IMR-90 (cell line): ENCODE measurements around the gene ZNF750. TPM values are rescaled to one million over a fixed set of nuclear protein-coding genes. Genes with fewer than 3 reads are reported as not detected.

Experiments
- ATAC-seq: fragments of 200-7000 bp; cut with Tn5 transposase; 2 replicates; pipeline ENCODE4 v1.9.1; 2020; ENCODE audit warnings: low read depth, mild to moderate bottlenecking, moderate library complexity
- BruUV-seq: library from RNA; stranded (reverse); fragments of 400-500 nt; replicated peaks from 2 replicates; lab custom pipeline; 2021; lab: Mats Ljungman, UMichigan
- CTCF ChIA-PET: fragments of 300-600 bp; formaldehyde crosslinking; extraction: SDS; loops from one replicate; lab custom pipeline; 2021; ENCODE audit warnings: antibody characterized with exemption; lab: Yijun Ruan, JAX
- POLR2A ChIA-PET: fragments of 300-600 bp; sonication (Branson Sonifier 250); formaldehyde crosslinking; loops from one replicate; lab custom pipeline; 2022; ENCODE audit warnings: antibody characterized with exemption; ENCODE audit not compliant: unreplicated experiment; lab: Charles Lee
- DNase-seq: peaks from one replicate; pipeline ENCODE4 v3.0.0; 2013
- H2AFZ ChIP-seq: replicated peaks from 2 replicates; pipeline ENCODE3; 2013; ENCODE audit warnings: low read length, mild to moderate bottlenecking; ENCODE audit not compliant: poor library complexity
- H2AK5ac ChIP-seq: 2 replicates; pipeline ENCODE4 v1.6.1; 2013; ENCODE audit warnings: low read depth, low read length, inconsistent platforms
- H2AK9ac ChIP-seq: replicated peaks from 2 replicates; pipeline ENCODE3; 2013; ENCODE audit warnings: mild to moderate bottlenecking, low read depth, low read length, moderate library complexity; ENCODE audit not compliant: poor library complexity
- H2BK120ac ChIP-seq: 2 replicates; pipeline ENCODE4 v1.6.1; 2013; ENCODE audit warnings: low read depth, low read length, inconsistent platforms
- H2BK15ac ChIP-seq: 3 replicates; pipeline ENCODE4 v1.6.1; 2013; ENCODE audit warnings: low read depth, low read length, inconsistent platforms
- H2BK20ac ChIP-seq: 2 replicates; pipeline ENCODE4 v1.6.1; 2013; ENCODE audit warnings: low read depth, mild to moderate bottlenecking, inconsistent platforms, low read length, moderate library complexity
- H2BK5ac ChIP-seq: 2 replicates; pipeline ENCODE4 v1.6.1; 2013; ENCODE audit warnings: mild to moderate bottlenecking, low read depth, low read length, inconsistent platforms; ENCODE audit not compliant: poor library complexity, severe bottlenecking
- H3K14ac ChIP-seq: replicated peaks from 2 replicates; pipeline ENCODE4 v1.6.1; 2013; ENCODE audit warnings: low read depth, low read length, inconsistent platforms
- H3K18ac ChIP-seq: 2 replicates; pipeline ENCODE4 v1.6.1; 2013; ENCODE audit warnings: low read depth, low read length, control low read depth
- H3K23ac ChIP-seq: 2 replicates; pipeline ENCODE4 v1.6.1; 2013; ENCODE audit warnings: low read depth, low read length, inconsistent platforms
- H3K27ac ChIP-seq: 2 replicates; pipeline ENCODE4 v1.5.1; 2013; ENCODE audit warnings: mild to moderate bottlenecking, control low read depth, low read length; ENCODE audit not compliant: insufficient read depth
- H3K27me3 ChIP-seq: 2 replicates; pipeline ENCODE4 v1.6.1; 2013; ENCODE audit warnings: low read length; ENCODE audit not compliant: control insufficient read depth, insufficient read depth
- H3K36me3 ChIP-seq: 2 replicates; pipeline ENCODE4 v1.6.1; 2013; ENCODE audit warnings: low read length, mixed read lengths; ENCODE audit not compliant: control insufficient read depth, insufficient read depth
- H3K4ac ChIP-seq: 2 replicates; pipeline ENCODE4 v1.6.1; 2013; ENCODE audit warnings: low read depth, low read length, inconsistent platforms
- H3K4me1 ChIP-seq: 2 replicates; pipeline ENCODE4 v1.6.1; 2013; ENCODE audit warnings: low read length, mixed read lengths; ENCODE audit not compliant: control insufficient read depth, insufficient read depth
- H3K4me2 ChIP-seq: 2 replicates; pipeline ENCODE4 v1.6.1; 2013; ENCODE audit warnings: low read depth, mild to moderate bottlenecking, control low read depth, low read length, moderate library complexity
- H3K4me3 ChIP-seq: 2 replicates; pipeline ENCODE4 v1.5.1; 2013; ENCODE audit warnings: low read depth, mild to moderate bottlenecking, control low read depth, low read length, moderate library complexity; ENCODE audit not compliant: insufficient read depth
- H3K56ac ChIP-seq: 2 replicates; pipeline ENCODE4 v1.6.1; 2013; ENCODE audit warnings: low read length, inconsistent platforms; ENCODE audit not compliant: insufficient read depth; ENCODE audit errors: extremely low read depth
- H3K79me1 ChIP-seq, 2 experiments: 2 replicates each; pipeline ENCODE4 v1.6.1; 2013; ENCODE audit warnings: low read length in 2 of 2, inconsistent platforms in 1 of 2, low read depth in 1 of 2
- H3K9ac ChIP-seq: 2 replicates; pipeline ENCODE4 v1.6.1; 2013; ENCODE audit warnings: low read depth, low read length, control low read depth
- H3K9me1 ChIP-seq: 2 replicates; pipeline ENCODE4 v1.6.1; 2013; ENCODE audit warnings: low read length, inconsistent platforms; ENCODE audit not compliant: insufficient read depth
- H3K9me3 ChIP-seq: 2 replicates; pipeline ENCODE4 v1.6.1; 2013; ENCODE audit warnings: low read length; ENCODE audit not compliant: control insufficient read depth, insufficient read depth
- H4K20me1 ChIP-seq: 2 replicates; pipeline ENCODE4 v1.6.1; 2013; ENCODE audit warnings: low read length, inconsistent platforms; ENCODE audit not compliant: insufficient read depth
- H4K5ac ChIP-seq: 2 replicates; pipeline ENCODE4 v1.6.1; 2013; ENCODE audit warnings: mild to moderate bottlenecking, low read depth, low read length, control low read depth
- H4K8ac ChIP-seq, 2 experiments: 2 replicates each; pipeline ENCODE4 v1.6.1; 2013; ENCODE audit warnings: low read depth in 2 of 2, low read length in 2 of 2, control low read depth in 1 of 2, inconsistent platforms in 1 of 2
- H4K91ac ChIP-seq: 2 replicates; pipeline ENCODE4 v1.6.1; 2013; ENCODE audit warnings: low read depth, low read length, inconsistent platforms; ENCODE audit not compliant: insufficient read depth
- CEBPB ChIP-seq: IDR thresholded peaks from 2 replicates; pipeline ENCODE4 v1.6.1; 2012; ENCODE audit warnings: low read depth, low read length, improper control_type of control experiment
- MXI1 ChIP-seq: IDR thresholded peaks from 2 replicates; pipeline ENCODE4 v1.6.1; 2012; ENCODE audit warnings: low read depth, mild to moderate bottlenecking, low read length, moderate library complexity, borderline replicate concordance
- NFE2L2 ChIP-seq: fragments of 150-350 bp; IDR thresholded peaks from 2 replicates; pipeline ENCODE4 v1.6.1; 2016; ENCODE audit warnings: low read depth, mild to moderate bottlenecking, low read length
- WGBS, 2 experiments: methylation state at CpG; one replicate each; pipeline versions ENCODE4 v1.1.5 to v1.1.7; 2013; ENCODE audit warnings: missing lambda C conversion rate in 2 of 2; ENCODE audit not compliant: insufficient read length in 1 of 2; ENCODE audit errors: extremely low coverage in 2 of 2; 5-methylcytosine and 5-hydroxymethylcytosine counted together
- dilution Hi-C: fragments of 300-500 bp; cut with HindIII; formaldehyde crosslinking; loops from one replicate; pipeline ENCODE4 v1.14.3; 2018; ENCODE audit warnings: low sequenced_read_pairs; ENCODE audit not compliant: unreplicated experiment
- in situ Hi-C: fragments of 300-500 bp; cut with MboI; formaldehyde crosslinking; loops from 3 replicates; pipeline ENCODE4 v1.14.3; 2019; ENCODE audit warnings: low sequenced_read_pairs, inconsistent platforms, mixed read lengths
- intact Hi-C: fragments of 100-400 bp; cut with micrococcal nuclease; formaldehyde crosslinking; loops from 2 replicates; pipeline ENCODE4 v1.10.0; 2022
- polyA plus RNA-seq, 3 experiments: library from polyadenylated mRNA; depleted of rRNA; stranded (reverse); fragments of >200 nt; gene quantifications; 2 replicates each; pipeline ENCODE4 v1.2.3, GENCODE V29; 2012; ENCODE audit warnings: low replicate concordance in 1 of 3
- total RNA-seq: library from RNA; depleted of rRNA; stranded (reverse); fragments of >200 nt; gene quantifications from 2 replicates; pipeline ENCODE4 v1.2.3, GENCODE V29; 2012
- TF ChIP-seq, protein P1 (sequence below): fragments of 150-350 bp; IDR thresholded peaks from 2 replicates; pipeline ENCODE4 v1.6.1; 2017; ENCODE audit warnings: mild to moderate bottlenecking, antibody characterized with exemption, low read length, low read depth

The ZNF750 gene
- total and polyA plus RNA-seq, 2 of the 4 experiments (the other 2 are of a cell fraction) = not detected

DNA sequence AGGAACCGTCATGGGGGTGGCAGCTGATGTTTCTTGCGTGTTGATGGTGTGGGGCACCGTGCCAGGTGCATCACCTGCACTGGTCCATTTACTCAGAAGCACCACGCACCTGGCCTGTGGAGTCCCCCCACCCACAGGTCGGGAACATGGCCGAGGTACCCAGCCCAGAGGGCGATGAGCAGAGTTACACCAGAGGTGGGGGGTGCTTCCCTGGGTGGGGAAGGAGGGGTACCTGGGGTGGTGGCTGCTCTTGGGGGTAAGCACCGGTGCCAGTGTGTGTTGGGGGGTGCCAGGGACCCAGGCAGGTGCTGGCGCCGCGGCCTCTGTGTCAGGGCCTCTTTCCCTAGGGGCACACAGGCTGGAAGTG, 5.0 kb upstream of the ZNF750 start:
- no peaks in the 10 kb centered on the region; the same call in 1 of the 2 replicates for H4K20me1 ChIP-seq
- no peak overlapping the region for H2AK9ac ChIP-seq
- no peak for DNase-seq
- POLR2A ChIA-PET = no interaction called here
- no peak overlapping the region for H2BK15ac ChIP-seq
- peaks cover 0 to 10% of the 10 kb centered on the region in 2 experiments; a peak in 2 of 4 replicates for H3K79me1 ChIP-seq
- TF ChIP-seq, protein P1, sequence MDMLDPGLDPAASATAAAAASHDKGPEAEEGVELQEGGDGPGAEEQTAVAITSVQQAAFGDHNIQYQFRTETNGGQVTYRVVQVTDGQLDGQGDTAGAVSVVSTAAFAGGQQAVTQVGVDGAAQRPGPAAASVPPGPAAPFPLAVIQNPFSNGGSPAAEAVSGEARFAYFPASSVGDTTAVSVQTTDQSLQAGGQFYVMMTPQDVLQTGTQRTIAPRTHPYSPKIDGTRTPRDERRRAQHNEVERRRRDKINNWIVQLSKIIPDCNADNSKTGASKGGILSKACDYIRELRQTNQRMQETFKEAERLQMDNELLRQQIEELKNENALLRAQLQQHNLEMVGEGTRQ = no peak
- no peak for TF ChIP-seq MXI1
- TF ChIP-seq NFE2L2 = no peak
- no peak for TF ChIP-seq CEBPB
- H3K27me3 ChIP-seq = no peaks in the 10 kb centered on the region
- no peak for ATAC-seq
- H3K4me1 ChIP-seq = no peaks in the 10 kb centered on the region
- H3K4me3 ChIP-seq = no peak overlapping the region
- no peaks in the 10 kb centered on the region for H3K9me3 ChIP-seq
- no peak overlapping the region for H4K8ac ChIP-seq
- H2AK5ac ChIP-seq = no peak overlapping the region
- no peak overlapping the region for H3K18ac ChIP-seq
- H3K36me3 ChIP-seq = 0 out of 2 replicates have a peak, but pooled peaks cover 3% of the 10 kb centered on the region
- CTCF ChIA-PET = interaction anchor here (0.6 to 1.5 kb wide), 2 partner anchors 10 to 176 kb away, joined by 3 to 7 read pairs; no protein-coding TSS in a partner anchor
- H3K14ac ChIP-seq = no peak overlapping the region
- no peak overlapping the region for H3K9ac ChIP-seq
- H3K23ac ChIP-seq = no peak overlapping the region
- no peak overlapping the region for H3K4me2 ChIP-seq
- H3K4ac ChIP-seq = no peak overlapping the region
- H4K5ac ChIP-seq = no peak overlapping the region
- peaks cover 3% of the 10 kb centered on the region; the same call in 1 of the 2 replicates for H3K9me1 ChIP-seq
- H3K27ac ChIP-seq = no peak overlapping the region
- H2BK5ac ChIP-seq = no peak overlapping the region
- no peak overlapping the region for H3K56ac ChIP-seq
- no peak overlapping the region for H2AFZ ChIP-seq
- no peak overlapping the region for H2BK120ac ChIP-seq
- 100% methylated on average over 3 of the region's 11 CpGs; no CpG with 5 or more reads in 1 of the 2 experiments for WGBS, 2 experiments
- in situ Hi-C loops (no loop called here), intact Hi-C loops (no loop called here), dilution Hi-C loops (no loop called here)
- no peak overlapping the region for H2BK20ac ChIP-seq
- no TSS peak for BruUV-seq
- H4K91ac ChIP-seq = no peak overlapping the region
